ENCODE results near the gene SLC25A43.

SLC25A43 gene

DNA sequence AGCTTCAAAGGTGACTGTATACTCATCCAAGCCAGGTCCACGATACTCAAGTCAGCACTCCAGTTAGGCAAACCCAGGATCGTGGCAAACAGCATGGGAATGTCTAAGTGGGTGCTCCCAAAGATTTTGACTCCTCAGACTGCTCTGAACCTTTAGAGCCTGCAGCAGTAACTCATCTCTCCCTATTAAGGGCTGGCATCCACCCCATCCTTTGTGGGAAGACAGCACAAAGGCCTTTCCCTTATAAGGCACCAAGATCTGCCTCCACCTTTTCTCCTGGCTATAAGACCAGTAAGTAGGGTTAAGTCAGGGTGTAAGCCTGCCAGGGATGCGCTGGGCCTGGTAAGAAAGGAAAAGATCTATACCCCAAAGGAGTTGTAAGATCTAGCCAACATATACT lies 23.6 kb upstream of the SLC25A43 start:
- TF ChIP-seq TAF1 (IDR thresholded peaks at IDR 0.05; ENCODE audit: borderline replicate concordance, insufficient read depth, low read length): no peak
- no peak for TF ChIP-seq FOXP2 (optimal IDR thresholded peaks at IDR 0.05; ENCODE audit: borderline replicate concordance, extremely low read depth, extremely low read length, insufficient read depth)
- TF ChIP-seq POLR2AphosphoS5 (IDR thresholded peaks at IDR 0.05; ENCODE audit: low read depth, low read length): no peak

- TF ChIP-seq TAF1 (IDR thresholded peaks at IDR 0.05; ENCODE audit: borderline replicate concordance, insufficient read depth, low read length) (no peak), POLR2AphosphoS5 (IDR thresholded peaks at IDR 0.05; ENCODE audit: low read depth, low read length) (no peak), SIN3A (IDR thresholded peaks at IDR 0.05; ENCODE audit: borderline replicate concordance, insufficient read depth, low read length) (no peak), FOXP2 (optimal IDR thresholded peaks at IDR 0.05; ENCODE audit: borderline replicate concordance, extremely low read depth, extremely low read length, insufficient read depth) (no peak)
- TF ChIP-seq, protein P1, sequence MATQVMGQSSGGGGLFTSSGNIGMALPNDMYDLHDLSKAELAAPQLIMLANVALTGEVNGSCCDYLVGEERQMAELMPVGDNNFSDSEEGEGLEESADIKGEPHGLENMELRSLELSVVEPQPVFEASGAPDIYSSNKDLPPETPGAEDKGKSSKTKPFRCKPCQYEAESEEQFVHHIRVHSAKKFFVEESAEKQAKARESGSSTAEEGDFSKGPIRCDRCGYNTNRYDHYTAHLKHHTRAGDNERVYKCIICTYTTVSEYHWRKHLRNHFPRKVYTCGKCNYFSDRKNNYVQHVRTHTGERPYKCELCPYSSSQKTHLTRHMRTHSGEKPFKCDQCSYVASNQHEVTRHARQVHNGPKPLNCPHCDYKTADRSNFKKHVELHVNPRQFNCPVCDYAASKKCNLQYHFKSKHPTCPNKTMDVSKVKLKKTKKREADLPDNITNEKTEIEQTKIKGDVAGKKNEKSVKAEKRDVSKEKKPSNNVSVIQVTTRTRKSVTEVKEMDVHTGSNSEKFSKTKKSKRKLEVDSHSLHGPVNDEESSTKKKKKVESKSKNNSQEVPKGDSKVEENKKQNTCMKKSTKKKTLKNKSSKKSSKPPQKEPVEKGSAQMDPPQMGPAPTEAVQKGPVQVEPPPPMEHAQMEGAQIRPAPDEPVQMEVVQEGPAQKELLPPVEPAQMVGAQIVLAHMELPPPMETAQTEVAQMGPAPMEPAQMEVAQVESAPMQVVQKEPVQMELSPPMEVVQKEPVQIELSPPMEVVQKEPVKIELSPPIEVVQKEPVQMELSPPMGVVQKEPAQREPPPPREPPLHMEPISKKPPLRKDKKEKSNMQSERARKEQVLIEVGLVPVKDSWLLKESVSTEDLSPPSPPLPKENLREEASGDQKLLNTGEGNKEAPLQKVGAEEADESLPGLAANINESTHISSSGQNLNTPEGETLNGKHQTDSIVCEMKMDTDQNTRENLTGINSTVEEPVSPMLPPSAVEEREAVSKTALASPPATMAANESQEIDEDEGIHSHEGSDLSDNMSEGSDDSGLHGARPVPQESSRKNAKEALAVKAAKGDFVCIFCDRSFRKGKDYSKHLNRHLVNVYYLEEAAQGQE (IDR thresholded peaks at IDR 0.05; ENCODE audit: insufficient read depth in 1 of 2, low read depth in 2 of 2, low read length in 2 of 2): no peak
Measured at GRCh38 chrX:119376312-119376711, 22.8 kb upstream of the SLC25A43 start.

DNA sequence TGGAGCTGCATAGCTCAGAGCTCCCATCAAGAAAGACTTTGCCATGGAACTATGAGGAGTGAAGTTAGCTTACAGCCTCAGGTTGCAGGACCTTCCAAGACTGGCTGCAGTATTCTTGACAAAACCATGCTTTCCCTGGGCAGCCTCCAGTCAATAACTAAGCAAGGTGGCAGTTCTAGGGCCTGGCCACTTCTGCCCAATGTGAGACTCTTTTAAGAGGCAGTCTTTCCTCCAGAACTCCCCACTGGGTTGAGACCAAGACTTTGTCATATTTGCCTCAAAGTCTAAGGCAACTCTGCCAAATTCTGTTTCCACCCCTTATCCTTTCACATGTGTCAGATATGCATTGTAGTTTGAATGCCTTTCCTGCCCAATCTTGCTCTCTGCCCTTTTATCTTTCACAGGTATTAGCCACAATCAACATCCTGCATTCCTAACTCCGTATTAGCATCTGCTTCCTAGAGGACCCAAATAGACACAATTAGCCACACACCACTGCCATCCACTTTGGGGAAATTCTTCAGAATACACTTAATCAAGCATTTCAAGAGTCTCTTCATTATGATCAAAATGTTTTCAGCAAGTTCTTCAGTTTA lies 17.7 kb upstream of the SLC25A43 start:
- TF ChIP-seq, protein P1 (IDR thresholded peaks at IDR 0.05; ENCODE audit: insufficient read depth in 1 of 2, low read depth in 2 of 2, low read length in 2 of 2): no peak
- no peak for TF ChIP-seq TAF1 (IDR thresholded peaks at IDR 0.05; ENCODE audit: borderline replicate concordance, insufficient read depth, low read length)

- TF ChIP-seq TAF1 (IDR thresholded peaks at IDR 0.05; ENCODE audit: borderline replicate concordance, insufficient read depth, low read length) (no peak), FOXP2 (optimal IDR thresholded peaks at IDR 0.05; ENCODE audit: borderline replicate concordance, extremely low read depth, extremely low read length, insufficient read depth) (no peak), SIN3A (IDR thresholded peaks at IDR 0.05; ENCODE audit: borderline replicate concordance, insufficient read depth, low read length) (no peak), POLR2AphosphoS5 (IDR thresholded peaks at IDR 0.05; ENCODE audit: low read depth, low read length) (no peak)
- TF ChIP-seq, protein P1 (IDR thresholded peaks at IDR 0.05; ENCODE audit: insufficient read depth in 1 of 2, low read depth in 2 of 2, low read length in 2 of 2): no peak
Measured at GRCh38 chrX:119382606-119383005, 16.5 kb upstream of the SLC25A43 start.

DNA sequence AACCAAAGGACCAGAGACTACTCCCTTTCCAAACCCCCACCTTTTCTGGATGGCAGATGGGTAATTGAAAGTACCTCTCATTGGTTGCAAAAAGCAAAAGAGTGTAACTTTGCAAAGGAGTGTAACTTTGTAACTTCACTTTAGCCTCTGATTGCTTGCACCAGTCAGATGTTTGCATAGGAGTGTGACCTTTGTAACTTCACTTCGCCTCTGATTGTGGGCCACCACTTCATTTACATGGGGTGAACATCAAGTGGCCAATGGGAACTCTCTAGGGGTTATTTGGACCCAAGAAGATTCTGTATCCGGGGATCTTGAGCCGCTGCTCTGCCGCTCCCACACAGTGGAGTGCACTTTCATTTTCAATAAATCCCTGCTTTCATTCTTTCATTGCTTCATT lies 9.9 kb upstream of the SLC25A43 start:
- TF ChIP-seq FOXP2 (optimal IDR thresholded peaks at IDR 0.05; ENCODE audit: borderline replicate concordance, extremely low read depth, extremely low read length, insufficient read depth) (no peak), SIN3A (IDR thresholded peaks at IDR 0.05; ENCODE audit: borderline replicate concordance, insufficient read depth, low read length) (no peak), POLR2AphosphoS5 (IDR thresholded peaks at IDR 0.05; ENCODE audit: low read depth, low read length) (no peak)

DNA sequence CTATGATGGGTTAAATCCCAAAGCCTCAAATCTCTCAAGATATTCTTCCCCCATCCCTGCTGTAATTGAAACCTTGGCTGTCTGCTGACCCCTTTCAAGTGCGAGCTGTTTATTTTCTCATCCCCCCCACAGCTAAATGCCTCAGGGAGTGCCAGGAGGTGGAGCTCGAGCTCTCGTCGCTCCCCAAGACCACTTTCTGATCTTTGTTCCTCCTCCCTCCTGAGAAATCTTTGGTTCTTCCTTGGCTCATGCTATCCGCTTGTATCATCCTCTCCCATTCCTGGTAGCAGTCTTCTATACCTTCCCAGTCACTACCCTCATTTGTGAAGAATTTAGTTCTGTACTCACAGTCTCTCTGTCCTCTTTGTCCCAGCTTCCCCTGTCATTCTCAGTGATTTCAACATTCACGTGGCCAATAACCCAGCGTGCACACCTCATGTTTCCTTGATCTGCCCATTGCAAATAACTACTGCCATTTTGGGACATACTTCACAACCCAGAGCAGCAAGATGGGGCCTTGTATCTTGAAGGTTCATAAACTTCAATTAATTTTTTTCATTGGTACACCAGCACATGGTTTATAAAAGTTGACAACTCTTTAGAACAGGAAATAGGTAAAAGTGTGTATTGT lies 9.2 kb upstream of the SLC25A43 start:
- TF ChIP-seq TAF1 (IDR thresholded peaks at IDR 0.05; ENCODE audit: borderline replicate concordance, insufficient read depth, low read length): no peak
- TF ChIP-seq, protein P1 (IDR thresholded peaks at IDR 0.05; ENCODE audit: insufficient read depth in 1 of 2, low read depth in 2 of 2, low read length in 2 of 2): no peak
